Smooth muscle cell (in vitro differentiated cells): ENCODE measurements around the gene AGAP1. TPM values are rescaled to one million over a fixed set of nuclear protein-coding genes. Genes with fewer than 3 reads are reported as not detected.

Source experiments
- DNase-seq: peaks from one replicate; lab custom pipeline; 2025; ENCODE audit not compliant: unreplicated experiment; lab: John Stamatoyannopoulos, UW
- H2AFZ ChIP-seq: fragments of 200-600 bp; sonication (generic); 2 replicates; pipeline ENCODE4 v1.6.0; 2016; ENCODE audit warnings: antibody characterized with exemption, low read depth, mild to moderate bottlenecking
- H3F3A ChIP-seq: fragments of 200-600 bp; sonication (generic); 2 replicates; pipeline ENCODE4 v1.6.0; 2017; ENCODE audit warnings: antibody characterized with exemption, low read depth
- H3K27ac ChIP-seq: fragments of 200-600 bp; sonication (generic); 2 replicates; pipeline ENCODE4 v1.5.1; 2016; ENCODE audit warnings: low read depth, mild to moderate bottlenecking
- H3K27me3 ChIP-seq: fragments of 200-600 bp; sonication (generic); 2 replicates; pipeline ENCODE4 v1.6.1; 2016; ENCODE audit warnings: low read depth, mild to moderate bottlenecking
- H3K36me3 ChIP-seq: fragments of 200-600 bp; sonication (generic); 2 replicates; pipeline ENCODE4 v1.5.1; 2016; ENCODE audit warnings: low read depth
- H3K4me1 ChIP-seq: fragments of 200-600 bp; sonication (generic); 2 replicates; pipeline ENCODE4 v1.5.1; 2016; ENCODE audit warnings: low read depth
- H3K4me2 ChIP-seq: fragments of 200-600 bp; sonication (generic); 2 replicates; pipeline ENCODE4 v1.6.0; 2016; ENCODE audit warnings: mild to moderate bottlenecking
- H3K4me3 ChIP-seq: fragments of 200-600 bp; sonication (generic); 2 replicates; pipeline ENCODE4 v1.5.1; 2016; ENCODE audit warnings: mild to moderate bottlenecking
- H3K79me2 ChIP-seq: fragments of 200-600 bp; sonication (generic); 2 replicates; pipeline ENCODE4 v1.6.0; 2016; ENCODE audit warnings: low read depth, mild to moderate bottlenecking
- H3K9ac ChIP-seq: fragments of 200-600 bp; sonication (generic); 2 replicates; pipeline ENCODE4 v1.6.0; 2016; ENCODE audit warnings: low read depth
- H3K9me3 ChIP-seq: fragments of 200-600 bp; sonication (generic); replicated peaks from 2 replicates; pipeline ENCODE4 v1.5.1; 2016; ENCODE audit warnings: low read depth
- H4K20me1 ChIP-seq: fragments of 200-600 bp; sonication (generic); 2 replicates; pipeline ENCODE4 v1.6.0; 2016; ENCODE audit warnings: low read depth
- WGBS: methylation state at CpG from one replicate; pipeline ENCODE4 v1.1.7; 2016; ENCODE audit warnings: low lambda C conversion rate; 5-methylcytosine and 5-hydroxymethylcytosine counted together
- polyA plus RNA-seq: library from polyadenylated mRNA; unstranded; fragments of >200 nt; fragmentation: Nextera tagmentation; extraction: Ambion mirVana; gene quantifications from 2 replicates; pipeline ENCODE4 v1.2.1, GENCODE V29; 2016
- total RNA-seq: library from RNA; depleted of rRNA; stranded (reverse); fragments of >200 nt; gene quantifications from 2 replicates; pipeline ENCODE4 v1.2.3, GENCODE V29; 2014
- TF ChIP-seq, protein P1 (sequence below): fragments of 200-600 bp; sonication (generic); IDR thresholded peaks from 2 replicates; pipeline ENCODE4 v1.5.1; 2017; ENCODE audit warnings: borderline replicate concordance, mild to moderate bottlenecking, antibody characterized with exemption; ENCODE audit not compliant: insufficient read depth, poor library complexity, severe bottlenecking

AGAP1 gene
- total and polyA plus RNA-seq, 2 experiments from 2014 or later: 3.9 to 9.8 TPM

DNA sequence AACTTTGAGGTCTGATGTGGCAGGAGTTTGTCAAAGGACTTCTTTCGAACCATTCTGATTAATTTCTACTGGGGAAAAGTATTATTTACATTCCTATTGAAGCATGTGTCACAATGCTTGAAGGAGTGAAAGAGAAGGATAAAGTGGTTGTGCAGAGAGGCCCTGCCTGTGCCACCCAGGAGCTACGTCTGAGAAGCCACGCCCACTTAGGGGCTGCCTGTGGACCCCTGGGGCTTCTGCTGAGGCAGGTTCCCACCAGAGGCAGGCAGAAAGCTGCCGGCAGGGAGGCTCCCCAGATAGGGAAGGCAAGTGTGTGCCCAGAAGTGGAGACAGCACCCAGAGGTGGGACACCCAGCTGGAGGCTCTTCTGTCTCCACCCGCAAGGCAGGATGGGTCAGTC, 627.0 kb downstream of the AGAP1 start:
- H2AFZ ChIP-seq: no peak overlapping the region
- H3K36me3 ChIP-seq: no peaks in the 10 kb centered on the region
- H3K9ac ChIP-seq: no peak overlapping the region
- H3K9me3 ChIP-seq: no peaks in the 10 kb centered on the region
- TF ChIP-seq, protein P1, sequence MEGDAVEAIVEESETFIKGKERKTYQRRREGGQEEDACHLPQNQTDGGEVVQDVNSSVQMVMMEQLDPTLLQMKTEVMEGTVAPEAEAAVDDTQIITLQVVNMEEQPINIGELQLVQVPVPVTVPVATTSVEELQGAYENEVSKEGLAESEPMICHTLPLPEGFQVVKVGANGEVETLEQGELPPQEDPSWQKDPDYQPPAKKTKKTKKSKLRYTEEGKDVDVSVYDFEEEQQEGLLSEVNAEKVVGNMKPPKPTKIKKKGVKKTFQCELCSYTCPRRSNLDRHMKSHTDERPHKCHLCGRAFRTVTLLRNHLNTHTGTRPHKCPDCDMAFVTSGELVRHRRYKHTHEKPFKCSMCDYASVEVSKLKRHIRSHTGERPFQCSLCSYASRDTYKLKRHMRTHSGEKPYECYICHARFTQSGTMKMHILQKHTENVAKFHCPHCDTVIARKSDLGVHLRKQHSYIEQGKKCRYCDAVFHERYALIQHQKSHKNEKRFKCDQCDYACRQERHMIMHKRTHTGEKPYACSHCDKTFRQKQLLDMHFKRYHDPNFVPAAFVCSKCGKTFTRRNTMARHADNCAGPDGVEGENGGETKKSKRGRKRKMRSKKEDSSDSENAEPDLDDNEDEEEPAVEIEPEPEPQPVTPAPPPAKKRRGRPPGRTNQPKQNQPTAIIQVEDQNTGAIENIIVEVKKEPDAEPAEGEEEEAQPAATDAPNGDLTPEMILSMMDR: no peak
- H3F3A ChIP-seq: no peaks in the 10 kb centered on the region
- WGBS: 90% methylated on average over 5 of the region's 5 CpGs
- H3K4me3 ChIP-seq: no peak overlapping the region
- no peak overlapping the region for H3K27ac ChIP-seq
- H3K4me2 ChIP-seq: no peak overlapping the region
- no peaks in the 10 kb centered on the region for H3K27me3 ChIP-seq
- H3K79me2 ChIP-seq: no peaks in the 10 kb centered on the region
- H4K20me1 ChIP-seq: no peaks in the 10 kb centered on the region
- DNase-seq: no peak
- peaks cover 8% of the 10 kb centered on the region for H3K4me1 ChIP-seq

DNA sequence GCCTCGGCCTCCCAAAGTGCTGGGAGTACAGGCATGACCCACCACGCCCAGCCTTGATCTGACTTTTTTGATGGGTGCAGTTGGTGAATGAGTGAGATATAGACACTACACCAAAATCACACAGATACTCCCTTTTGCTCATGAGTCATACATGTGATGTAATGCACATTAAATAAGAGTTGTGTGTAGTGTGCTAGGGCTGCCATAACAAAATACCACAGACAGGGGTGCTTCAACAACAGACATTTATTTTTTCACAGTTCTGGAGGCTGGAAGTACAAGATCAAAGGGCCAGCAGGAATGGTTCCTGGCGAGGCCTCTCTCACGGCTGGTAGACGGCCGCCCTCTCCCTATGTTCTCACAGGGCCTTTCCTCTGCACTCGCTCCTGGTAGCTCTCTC, 627.7 kb downstream of the AGAP1 start:
- Histone ChIP-seq H3K79me2 (no peaks in the 10 kb centered on the region), H4K20me1 (no peaks in the 10 kb centered on the region), H3K4me2 (no peak overlapping the region), H3K27me3 (no peaks in the 10 kb centered on the region), H3K9me3 (no peaks in the 10 kb centered on the region), H3K4me3 (no peak overlapping the region), H2AFZ (no peak overlapping the region), H3K9ac (no peak overlapping the region), H3K27ac (no peak overlapping the region), H3F3A (no peaks in the 10 kb centered on the region), H3K4me1 (peaks cover 8% of the 10 kb centered on the region), H3K36me3 (no peaks in the 10 kb centered on the region)
- TF ChIP-seq, protein P1: no peak
- WGBS: 93% methylated on average over 7 of the region's 7 CpGs
- no peak for DNase-seq

- H3K27ac ChIP-seq: no peak overlapping the region
- H3K4me3 ChIP-seq: no peak overlapping the region
- H3K9ac ChIP-seq: no peak overlapping the region
- no peaks in the 10 kb centered on the region for H4K20me1 ChIP-seq
- DNase-seq: no peak
- no peaks in the 10 kb centered on the region for H3K9me3 ChIP-seq
- 81% methylated on average over 3 of the region's 3 CpGs for WGBS
- no peaks in the 10 kb centered on the region for H3K36me3 ChIP-seq
- no peak overlapping the region for H2AFZ ChIP-seq
- no peak overlapping the region for H3K4me2 ChIP-seq
- H3K27me3 ChIP-seq: no peaks in the 10 kb centered on the region
- TF ChIP-seq, protein P1: no peak
- no peaks in the 10 kb centered on the region for H3F3A ChIP-seq
- peaks cover 8% of the 10 kb centered on the region for H3K4me1 ChIP-seq
- H3K79me2 ChIP-seq: no peaks in the 10 kb centered on the region
Observed at GRCh38 chr2:236122236-236122635, 628.4 kb downstream of the AGAP1 start.

DNA sequence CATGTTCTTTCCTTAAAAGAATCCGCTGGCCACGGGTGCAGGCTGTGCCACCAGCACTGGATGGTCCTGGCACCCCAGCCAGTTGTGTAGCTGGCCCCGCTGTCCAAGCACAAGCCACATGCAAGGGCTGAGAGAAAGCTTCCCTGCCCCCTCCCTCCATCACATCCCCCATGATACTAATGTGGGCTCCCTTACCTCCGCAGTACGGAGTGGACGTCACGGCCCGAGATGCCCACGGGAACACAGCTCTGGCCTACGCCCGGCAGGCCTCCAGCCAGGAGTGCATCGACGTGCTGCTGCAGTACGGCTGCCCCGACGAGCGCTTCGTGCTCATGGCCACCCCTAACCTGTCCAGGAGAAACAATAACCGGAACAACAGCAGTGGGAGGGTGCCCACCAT, 629.9 kb downstream of the AGAP1 start:
- H3K4me1 ChIP-seq: no peaks in the 10 kb centered on the region
- H4K20me1 ChIP-seq: no peaks in the 10 kb centered on the region
- H3K4me2 ChIP-seq: no peak overlapping the region
- no peaks in the 10 kb centered on the region for H3F3A ChIP-seq
- no peak overlapping the region for H3K9ac ChIP-seq
- no peaks in the 10 kb centered on the region for H3K9me3 ChIP-seq
- H3K4me3 ChIP-seq: no peak overlapping the region
- H3K27me3 ChIP-seq: no peaks in the 10 kb centered on the region
- WGBS: 98% methylated on average over 19 of the region's 19 CpGs
- no peaks in the 10 kb centered on the region for H3K36me3 ChIP-seq
- TF ChIP-seq, protein P1: no peak
- no peak overlapping the region for H3K27ac ChIP-seq
- no peak for DNase-seq
- no peaks in the 10 kb centered on the region for H3K79me2 ChIP-seq
- H2AFZ ChIP-seq: no peak overlapping the region
